ENCODE data around the gene PRODH.
"Not testable (repeated sequence)": the region's sequence is repeated elsewhere in the genome, so short reads cannot be mapped to it uniquely, and the experiment has no call there.

DNA sequence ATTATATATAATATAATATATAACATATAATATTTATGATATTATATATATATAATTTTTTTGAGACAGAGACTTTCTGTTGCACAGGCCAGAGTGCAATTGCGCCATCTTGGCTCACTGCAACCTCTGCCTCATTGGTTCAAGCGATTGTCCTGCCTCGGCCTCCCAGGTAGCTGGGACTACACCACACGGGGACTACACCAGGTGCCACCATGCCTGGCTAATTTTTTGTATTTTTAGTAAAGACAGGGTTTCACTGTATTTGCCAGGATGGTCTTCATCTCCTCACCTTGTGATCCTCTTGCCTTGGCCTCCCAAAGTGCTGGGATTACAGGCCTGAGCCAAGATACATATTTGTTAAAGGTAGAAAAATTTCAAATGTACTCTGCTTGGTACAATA is 42.3 kb downstream of the PRODH start:
- TF ChIP-seq POLR2A, POLR2AphosphoS5 (IDR thresholded peaks at IDR 0.05; ENCODE audit: low read depth, low read length): not testable (repeated sequence)
